ENCODE measurements around the gene DOCK2.
"Not testable (repeated sequence)": the region's sequence is repeated elsewhere in the genome, so short reads cannot be mapped to it uniquely, and the experiment has no call there.

Gene DOCK2

DNA sequence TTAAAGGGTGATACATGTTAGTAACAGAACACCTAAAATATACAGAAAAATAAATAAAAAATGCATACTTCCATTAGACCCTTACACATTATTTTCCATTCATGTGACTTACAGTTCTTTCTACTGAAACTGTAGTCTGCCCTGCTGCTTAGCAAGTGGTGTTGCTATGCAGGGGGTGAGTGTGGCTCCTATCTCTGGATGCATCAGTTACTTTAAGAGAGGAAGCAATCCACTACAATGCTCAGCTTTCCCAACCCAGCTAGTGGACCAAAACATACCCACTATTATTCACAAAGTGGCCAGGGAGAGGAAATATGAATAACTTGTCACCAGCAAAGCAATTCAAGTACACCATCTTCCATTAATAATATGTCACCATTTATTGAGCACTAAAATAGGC lies 121.8 kb downstream of the DOCK2 start:
- DNase-seq: no peak

DNA sequence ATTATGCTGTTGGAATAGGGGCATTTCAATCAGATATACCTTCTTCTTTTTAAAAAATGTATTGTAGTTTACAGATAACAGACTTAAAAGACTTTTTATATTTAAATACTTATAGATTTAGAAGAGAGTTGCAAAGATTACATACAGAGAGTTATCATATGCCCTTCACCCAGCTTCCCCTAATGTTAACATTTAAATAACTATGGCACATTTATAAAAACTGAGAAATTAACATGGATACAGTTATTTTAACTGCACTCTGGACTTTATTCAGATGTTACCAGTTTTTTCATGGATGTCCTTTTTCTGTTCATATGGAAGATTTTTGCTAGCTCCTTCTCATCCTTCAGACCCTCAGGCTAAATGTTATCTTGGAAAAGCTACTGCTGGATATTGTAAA lies 123.2 kb downstream of the DOCK2 start:
- no peak for DNase-seq

DNA sequence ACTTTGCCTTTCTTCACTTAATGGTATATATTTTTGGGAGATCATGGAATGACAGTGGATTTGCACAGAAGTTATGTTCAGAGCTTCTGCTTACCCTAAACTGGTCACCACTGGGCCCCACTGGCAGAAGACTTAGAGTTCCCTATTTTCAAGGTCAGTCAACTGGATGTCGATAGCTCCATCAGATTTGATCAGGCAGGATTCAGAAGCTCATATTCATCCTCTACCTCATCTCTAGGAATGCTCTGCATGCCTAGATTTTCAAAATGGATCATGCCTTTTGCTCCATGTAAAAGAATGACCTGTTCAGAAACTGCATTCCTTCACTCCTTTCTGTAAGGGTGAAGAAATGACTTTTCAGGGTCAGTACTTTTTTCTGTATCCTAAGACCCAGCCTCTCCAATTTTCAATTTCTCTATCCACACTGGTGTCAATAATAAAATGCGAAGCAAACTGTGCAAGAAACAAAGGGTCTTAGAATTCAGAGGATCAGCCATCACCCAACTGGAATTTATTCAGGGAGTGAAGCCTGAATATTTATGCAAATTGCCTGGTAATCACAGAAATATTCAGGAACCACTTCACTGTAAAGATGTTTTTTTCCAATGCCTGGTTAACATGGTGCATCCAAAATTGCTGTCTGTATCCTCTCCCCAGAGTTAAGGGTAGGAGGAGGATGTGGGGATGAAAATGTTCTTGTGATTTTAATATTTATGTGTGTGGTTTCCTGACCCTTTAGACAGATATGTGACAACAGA lies 125.4 kb downstream of the DOCK2 start:
- DNase-seq: no peak

DNA sequence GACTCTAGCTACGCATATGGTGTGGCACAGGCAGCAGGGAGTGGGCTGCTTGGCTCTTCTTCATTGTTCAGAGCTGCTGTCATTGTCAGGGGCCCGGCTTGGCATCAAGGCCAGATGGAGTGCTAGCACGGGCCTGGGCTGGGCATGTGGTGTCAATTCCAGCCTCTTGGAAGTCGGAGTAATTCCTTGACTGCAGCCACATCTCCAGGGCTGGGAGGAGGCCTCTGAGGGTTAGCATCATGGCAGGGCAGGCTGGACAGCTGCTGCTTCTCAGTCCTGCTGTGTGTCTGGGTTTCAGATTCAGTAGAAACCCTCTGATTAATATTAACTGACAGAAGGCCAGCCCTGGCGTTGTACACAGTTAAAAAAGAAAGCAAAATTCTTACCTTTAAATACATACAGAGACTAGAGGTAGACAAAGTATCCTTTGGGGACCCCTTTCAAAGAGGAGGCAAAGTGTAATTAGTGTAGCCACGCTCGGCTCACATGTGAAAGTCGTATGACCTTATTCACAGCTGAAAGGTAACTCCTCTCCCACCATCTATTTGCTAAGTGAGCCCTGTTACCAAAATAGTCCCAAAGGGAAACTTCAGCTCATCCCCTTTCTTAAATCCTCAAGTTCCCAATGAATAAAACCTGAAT lies 126.4 kb downstream of the DOCK2 start:
- no peak for DNase-seq

DNA sequence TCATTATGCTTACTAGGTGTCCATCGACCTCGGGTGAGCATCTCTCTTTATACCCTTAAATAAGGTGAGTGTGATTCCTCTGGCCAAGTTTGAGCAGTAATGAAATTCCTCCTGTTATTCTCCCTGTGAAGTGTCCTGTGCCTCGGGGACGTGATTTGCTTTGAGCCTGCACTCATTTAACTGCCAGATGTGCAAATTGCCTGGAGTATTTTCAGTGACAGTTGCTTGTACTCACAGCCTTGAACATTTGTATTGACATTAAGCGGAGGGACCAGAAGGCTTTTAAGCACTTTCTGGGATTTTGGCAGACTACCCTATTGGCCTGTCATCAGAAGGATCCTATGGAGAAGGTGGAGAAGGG lies 126.9 kb downstream of the DOCK2 start:
- no peak for DNase-seq

DNA sequence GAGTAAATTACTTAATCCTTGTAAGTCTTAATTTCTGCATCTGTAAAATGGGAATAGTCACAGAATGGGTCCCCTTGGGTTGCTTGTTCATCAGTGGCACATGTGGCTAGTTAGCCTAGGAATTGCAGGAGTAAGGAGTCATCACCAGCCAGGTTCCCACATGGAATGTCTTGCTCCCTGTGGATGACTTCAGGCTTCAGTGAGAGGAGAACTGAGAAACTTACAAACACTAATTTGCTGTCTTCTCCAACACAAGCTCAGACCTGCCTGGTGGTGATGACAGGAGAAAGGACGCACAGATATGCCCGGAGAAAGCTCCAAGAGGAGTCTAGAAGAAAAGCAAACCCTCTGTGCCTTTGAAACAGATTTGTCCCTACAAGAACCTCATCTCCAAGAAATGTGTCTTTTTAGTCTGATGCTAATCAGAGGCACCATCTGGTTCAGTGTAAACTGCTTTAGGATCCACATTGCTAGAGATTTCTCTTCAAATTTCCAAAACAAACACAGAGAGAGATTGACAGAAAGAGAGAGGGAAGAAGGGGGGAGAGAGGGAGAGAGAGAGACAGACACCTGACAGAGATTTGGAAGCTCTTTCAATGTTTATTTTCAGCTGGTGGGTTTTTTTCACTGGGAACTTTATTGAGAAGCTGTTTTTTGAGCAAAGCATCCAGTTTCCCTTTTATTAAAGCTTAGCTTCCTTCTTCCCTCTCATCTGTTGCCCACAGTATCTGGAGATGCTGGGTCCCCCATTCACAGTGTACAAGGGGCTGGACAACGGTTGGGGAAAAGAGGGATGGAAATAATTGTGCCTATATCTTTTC lies 128.3 kb downstream of the DOCK2 start:
- no peak for DNase-seq

DNA sequence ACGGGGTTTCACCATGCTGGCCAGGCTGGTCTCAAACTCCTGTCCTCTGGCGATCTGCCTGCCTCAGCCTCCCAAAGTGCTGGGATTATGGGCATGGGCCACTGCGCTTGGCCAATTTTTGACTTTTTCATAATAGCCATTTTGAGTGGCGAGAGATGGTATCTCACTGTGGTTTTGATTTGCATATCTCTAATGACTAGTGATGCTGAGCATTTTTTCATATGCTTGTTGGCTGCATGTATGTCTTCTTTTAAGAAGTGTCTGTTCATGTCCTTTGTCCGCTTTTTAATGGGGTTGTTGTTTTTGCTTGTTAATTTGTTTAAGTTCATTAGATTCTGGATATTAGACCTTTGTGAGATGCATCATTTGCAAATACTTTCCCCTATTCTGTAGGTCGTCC lies 129.9 kb downstream of the DOCK2 start:
- not testable (repeated sequence) for DNase-seq

DNA sequence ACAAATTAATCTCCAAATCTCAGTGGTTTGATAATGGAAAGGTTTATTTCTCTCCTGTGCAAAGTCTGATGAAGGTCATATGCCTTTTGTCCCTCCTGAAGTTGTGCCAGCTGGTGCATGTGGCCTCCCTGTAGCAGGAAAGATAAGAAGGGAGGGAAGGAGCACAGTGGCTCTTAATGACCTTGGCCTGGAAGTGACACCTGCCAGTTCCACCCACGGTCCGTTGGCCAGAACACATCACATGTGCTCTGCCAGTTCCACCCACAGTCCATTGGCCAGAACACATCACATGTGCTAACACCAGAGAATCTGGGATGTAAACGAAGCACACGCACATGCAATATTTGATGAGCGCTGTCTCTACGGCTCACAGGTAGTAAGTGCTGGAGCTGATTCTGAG lies 130.9 kb downstream of the DOCK2 start:
- no peak for DNase-seq

DNA sequence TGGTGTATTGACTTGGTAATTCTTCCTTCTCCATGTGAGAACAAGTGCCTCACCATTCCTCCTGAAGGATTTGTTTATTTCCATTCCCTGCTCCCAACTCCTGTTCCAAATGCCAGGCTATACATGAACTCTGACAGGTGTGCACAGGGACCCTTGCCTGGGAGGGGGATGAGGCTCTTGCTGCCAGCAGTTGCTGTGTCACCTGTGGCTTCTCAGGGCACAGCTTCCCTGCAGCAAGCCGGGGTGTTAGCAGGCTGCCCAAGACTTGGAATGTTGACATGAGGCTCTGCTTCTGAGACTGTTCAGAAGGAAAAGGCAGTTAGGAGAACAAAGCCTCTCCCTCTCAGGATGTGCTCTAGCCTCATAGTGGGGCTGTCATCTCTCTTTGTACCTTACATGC lies 131.3 kb downstream of the DOCK2 start:
- DNase-seq: no peak

DNA sequence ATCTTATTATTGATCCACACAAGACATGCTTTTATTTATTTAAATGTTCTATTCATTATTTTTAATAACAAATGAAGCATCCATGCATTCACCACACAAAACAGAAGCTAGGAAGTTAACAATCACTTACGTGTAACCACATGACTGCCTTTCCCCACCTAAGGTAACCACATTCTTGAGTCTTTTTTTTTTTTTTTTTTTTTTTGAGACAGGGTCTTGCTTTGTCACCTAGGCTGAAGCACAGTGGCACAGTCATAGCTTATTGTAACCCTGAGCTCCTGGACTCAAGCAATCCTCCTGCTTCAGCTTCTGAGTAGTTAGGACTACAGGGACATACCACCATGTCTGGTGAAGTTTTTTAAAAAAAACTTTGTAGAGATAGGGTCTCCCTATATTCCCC lies 133.0 kb downstream of the DOCK2 start:
- no peak for DNase-seq

DNA sequence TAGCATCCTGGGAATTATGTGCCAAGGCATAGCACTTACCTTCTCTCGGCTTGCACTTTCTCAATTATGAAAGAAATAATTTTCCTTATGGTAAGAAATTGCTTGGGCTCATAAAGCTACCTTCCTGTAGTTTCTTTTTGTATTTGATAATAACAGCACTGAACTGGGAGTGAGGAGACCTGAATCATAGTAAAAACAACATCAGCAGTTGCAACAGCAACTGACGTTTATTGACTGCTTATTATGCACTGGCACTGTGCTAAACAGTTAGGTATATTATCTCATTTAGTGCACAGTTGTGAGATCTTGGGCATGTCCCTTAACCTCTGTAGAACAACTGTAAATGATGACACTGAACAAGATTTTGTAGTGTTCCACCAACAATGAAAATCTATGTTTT lies 135.2 kb downstream of the DOCK2 start:
- no peak for DNase-seq

DNA sequence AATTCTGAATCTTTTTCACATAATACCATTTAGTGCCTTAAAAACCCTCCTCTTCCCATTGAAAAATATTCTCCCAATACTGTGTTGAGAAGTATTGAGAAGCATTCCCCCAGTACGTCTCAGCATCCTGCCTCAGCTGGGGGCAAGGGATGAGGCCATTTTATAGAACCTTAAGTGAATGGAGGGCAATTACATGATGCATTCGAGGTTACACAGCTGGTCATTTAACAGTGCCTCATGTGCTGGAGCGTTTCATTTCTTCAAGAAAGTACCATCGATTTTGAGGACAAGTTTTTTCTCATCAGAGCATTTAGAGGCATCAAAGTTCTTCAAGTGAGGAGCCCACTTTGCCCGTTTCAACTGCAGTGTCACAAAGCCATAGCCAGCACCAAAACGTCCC lies 135.6 kb downstream of the DOCK2 start:
- no peak for DNase-seq

DNA sequence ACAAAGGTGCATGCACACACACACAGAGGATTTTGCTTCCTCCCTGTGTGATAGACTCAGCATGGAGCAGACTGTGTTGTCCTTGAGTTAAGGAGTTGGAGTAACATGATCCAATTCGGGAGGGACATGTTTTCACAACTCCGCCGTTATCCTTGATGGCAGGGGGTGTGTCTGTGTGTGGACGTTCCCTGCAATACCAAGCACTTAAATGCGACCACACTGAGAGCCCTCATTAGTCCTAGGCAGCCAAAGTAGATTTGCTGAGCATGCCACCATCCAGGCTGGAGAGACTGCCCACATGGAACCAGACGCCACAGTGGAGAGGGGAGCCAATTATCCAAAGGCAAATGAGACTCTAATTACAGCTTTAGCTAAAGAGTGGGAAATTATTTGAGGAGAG lies 140.1 kb downstream of the DOCK2 start:
- DNase-seq: no peak

DNA sequence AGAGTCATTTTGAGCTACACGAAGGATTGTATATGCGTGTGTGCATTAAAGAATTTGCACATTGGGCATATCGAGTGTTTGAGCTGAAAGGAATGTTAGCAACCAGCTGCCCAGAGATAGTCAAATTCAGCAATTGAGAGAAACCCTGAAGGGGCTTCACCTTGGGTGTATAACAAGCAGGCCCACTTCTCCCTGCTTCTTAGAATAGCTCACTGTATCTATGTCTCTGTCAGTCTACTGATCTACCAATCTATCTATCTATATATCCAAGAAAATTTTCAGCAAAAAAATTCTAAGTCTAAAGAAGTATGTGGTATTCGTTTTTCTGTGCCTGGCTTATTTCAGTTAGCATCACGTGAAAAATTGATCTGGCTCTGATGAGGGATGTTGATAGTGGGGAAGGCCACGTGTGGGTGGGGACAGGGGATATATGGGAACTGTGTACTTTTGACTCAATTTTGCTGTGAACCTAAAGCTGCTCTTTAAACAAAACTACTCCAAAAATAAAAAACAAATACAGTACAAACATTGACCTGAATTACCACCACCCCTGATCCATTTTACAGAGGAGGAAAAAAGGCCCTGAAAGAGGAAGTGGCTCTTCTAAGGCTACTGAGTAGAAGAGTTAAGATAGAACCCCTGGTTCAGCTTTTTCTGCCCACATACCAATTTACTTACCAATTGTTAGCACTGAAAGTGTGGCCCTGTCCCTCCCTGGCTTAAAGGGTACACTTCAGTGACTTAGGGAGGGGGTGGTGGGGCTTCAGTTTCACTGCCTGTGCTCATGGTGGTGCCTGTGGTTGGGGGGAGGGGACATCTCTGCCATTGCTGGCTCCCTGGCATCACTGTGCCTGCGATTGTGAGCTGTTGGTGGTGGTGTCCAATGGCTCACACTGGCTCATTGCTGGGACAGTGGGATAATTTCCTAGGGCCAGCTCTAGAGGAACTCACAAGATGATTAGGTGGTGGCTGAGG lies 141.8 kb downstream of the DOCK2 start:
- DNase-seq: no peak

DNA sequence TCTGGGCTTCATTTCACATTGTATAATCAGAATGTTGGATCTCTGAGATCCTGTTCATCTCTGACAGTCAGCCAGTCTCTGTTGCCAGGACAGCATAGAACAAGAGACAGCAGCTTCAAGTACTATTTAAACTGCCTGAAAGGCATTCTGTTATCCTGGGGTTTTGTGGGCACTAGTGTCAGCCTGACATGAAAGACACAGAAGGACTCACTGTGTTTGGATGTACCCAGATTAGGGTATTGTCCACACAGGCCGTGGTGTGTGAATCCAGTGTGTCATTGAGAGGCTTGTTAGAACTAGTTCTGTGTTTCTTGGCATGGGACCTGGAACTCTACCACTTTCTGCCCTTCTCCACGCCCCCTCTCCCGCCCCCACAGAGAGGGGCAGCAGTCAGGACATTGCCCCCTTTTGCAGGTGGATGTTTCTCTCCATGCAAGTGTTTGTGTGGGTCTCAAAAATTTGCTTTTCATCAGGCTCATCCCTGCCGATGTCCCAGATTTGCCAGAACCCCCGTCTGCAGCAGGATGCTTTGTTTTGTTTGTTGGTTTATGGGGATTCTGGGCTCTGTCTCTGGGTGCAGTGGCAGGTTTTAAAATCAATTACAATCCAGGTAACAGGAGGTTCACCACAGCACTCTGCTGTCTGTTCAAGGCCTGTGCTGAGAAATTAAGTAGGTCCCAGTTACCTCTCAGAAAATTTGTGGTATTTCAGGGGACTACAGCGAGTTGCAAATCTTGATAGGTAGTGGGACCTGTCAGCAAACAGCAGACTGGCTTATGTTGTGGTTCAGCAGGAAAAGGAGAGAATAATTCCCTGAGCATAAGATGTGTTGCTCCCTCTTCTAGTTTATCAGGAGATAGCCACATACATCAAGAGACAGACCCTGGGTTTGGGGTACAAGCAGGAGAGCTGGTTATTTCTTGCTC lies 144.6 kb downstream of the DOCK2 start:
- no peak for DNase-seq

DNA sequence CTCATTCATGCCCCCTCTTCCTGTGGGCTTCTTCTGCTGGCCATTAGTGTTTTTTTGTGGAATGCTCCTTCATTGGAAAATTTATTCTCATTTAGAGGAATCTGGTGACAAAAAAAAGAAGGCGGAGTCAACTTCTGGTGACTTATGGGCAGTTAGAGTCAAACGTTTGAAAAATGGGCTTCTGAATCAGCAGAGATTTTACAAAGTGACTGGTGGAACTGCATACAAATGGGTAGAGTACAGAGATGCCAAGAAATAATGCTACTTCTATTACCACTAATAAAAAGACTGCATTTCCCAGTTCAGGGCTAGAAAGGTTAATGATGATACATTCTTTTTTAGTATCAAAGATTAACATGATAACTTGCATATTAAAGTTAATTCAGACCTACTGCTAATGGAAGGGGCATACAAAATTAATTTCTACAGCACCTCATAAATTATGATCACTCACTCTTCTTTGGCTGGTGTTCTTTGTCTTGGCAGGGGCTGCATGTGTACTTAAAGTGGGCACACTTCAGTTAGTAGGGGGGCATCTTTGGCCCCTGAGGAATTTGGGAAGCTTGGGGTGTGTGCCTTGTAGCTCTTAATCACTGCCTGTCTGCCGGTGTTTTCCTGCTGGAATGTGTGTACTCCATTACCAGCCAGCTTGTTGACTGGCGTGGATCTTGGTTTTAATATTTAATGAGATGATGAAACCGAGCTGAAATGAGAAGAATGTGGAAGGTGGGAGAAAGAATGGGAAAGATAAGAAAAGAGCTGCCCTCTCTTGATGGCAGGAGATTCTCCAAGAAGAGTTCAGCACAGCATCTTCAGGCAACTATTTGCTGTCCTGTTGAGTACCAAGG lies 148.9 kb downstream of the DOCK2 start:
- DNase-seq: no peak

DNA sequence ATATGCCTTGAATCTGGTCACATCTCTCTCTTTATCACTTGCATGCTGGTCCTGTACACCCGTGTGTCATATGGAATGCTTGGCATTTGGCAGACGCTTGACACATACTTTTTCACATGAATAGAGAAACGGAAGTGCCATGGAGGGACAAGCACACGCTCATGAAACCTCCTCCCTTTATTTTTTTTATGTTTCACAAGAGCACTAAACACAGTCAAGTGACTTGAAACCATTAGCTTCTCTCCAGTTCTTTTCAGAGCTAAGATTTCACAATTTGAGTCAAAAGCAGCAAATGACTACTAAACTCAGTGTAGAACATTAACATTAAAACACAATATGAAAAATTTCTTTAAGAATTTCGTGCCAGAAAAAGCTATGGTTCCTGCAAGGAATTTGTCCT lies 151.1 kb downstream of the DOCK2 start:
- no peak for DNase-seq

DNA sequence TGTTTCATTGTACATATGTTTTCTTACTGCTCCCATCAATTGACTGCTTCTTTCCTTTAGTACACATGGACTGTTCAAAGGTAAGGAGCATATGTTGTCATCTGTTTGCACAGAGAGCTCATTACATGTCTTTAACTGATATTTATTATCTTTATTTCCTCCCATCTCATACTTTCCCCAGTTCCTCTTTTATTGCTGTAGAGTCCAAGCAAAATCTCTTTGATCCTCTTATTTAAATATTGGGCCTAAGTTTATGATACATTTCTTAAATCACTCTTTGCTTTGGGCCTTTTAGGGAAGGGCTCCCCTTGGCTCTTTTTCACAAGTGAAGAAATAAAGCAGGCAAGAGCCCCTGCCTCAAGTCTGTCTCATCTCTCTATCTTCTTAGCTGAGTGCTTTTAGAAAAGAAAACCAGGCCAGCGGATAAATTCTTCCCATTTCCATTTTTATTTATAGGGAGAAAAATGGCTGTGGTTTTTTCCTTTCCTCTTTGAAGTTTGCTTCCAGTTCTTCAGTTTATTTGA lies 152.4 kb downstream of the DOCK2 start:
- no peak for DNase-seq

DNA sequence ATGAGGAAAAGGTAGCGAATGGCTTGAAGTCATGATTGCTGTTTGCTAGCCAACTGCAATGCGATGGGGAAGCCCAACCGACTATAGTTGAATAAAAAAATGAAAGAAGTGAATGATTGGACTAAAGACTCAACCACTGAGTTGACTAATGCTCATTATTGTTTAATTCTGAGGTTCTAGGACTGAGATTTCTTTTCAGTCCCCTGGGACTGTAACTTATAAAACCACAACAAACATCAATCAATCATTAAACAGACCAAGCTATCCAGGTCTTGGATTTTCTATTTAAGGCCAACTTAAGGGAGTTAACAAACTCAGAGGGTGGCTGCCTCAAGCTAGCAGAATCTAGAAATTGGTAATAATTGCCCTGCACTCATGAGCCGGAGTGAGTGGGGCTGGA lies 154.2 kb downstream of the DOCK2 start:
- DNase-seq: no peak

DNA sequence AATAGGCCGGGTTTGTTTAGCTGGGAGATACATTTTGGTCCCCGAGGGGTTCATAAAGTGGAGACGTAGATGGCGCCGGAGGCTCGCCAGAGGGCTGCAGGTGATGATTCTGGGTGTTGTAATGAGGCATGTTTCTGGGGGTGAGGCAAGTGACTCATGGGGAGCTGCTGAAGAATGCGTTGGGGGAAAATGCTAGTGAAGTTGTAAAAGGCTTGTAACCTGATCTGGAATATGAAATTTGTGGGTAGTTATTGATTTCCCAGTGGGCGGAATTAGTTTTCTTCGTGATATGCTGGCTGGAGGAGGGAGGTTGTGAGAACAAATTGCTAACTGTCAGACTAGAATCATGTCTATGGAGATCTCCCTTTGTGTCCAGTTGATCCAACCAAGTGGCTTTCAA lies 158.3 kb downstream of the DOCK2 start:
- no peak for DNase-seq
